ENCODE data around the gene NAT10. TPM values are rescaled to one million over a fixed set of nuclear protein-coding genes. Genes with fewer than 3 reads are reported as not detected.

The NAT10 gene
- total RNA-seq, 4 donors from 2014 or later, result 19.9 to 27.5 (median 21.6) TPM

DNA sequence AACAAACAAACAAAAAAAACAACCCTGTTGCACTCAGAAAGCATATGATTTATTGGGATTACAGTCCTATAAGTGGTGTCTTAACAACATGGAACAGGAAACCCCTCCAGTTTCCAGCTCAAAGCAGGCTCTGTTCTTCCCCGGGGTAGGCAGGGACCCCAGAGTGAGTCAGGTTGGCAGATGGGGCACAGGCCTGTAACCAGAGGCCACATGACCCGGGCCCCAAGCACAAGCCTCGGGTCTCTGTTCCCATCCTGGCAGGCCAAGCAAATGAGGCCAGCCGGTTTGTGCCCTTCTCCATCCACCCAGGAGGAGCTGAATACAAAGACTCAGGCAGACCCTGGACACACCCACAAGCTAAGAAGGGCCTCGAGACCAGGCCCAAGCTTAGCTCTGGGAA lies 75.8 kb downstream of the NAT10 start:
- H3K36me3 ChIP-seq, result no peaks in the 10 kb centered on the region
- no CpG with 5 or more reads among the region's 5 CpGs for WGBS, 2 donors (ENCODE audit: low coverage in 1 of 2)
- no peaks in the 10 kb centered on the region for H3K27me3 ChIP-seq
- ATAC-seq, result no peak
- H3K4me1 ChIP-seq, result peaks cover 0 to 4% (median 0%) of the 10 kb centered on the region in 3 donors
- no peaks in the 10 kb centered on the region for H3K9me3 ChIP-seq
- TF ChIP-seq EP300 (IDR thresholded peaks at IDR 0.05), result no peak
- TF ChIP-seq POLR2AphosphoS5 (IDR thresholded peaks at IDR 0.05), result no peak
- TF ChIP-seq CTCF (IDR thresholded peaks at IDR 0.05), result no peak
- TF ChIP-seq POLR2A (IDR thresholded peaks at IDR 0.05), result no peak
- H3K4me3 ChIP-seq, result no peak overlapping the region
- no peak overlapping the region for H3K27ac ChIP-seq

- no peak for TF ChIP-seq EP300 (IDR thresholded peaks at IDR 0.05)
- no peak for TF ChIP-seq CTCF (IDR thresholded peaks at IDR 0.05)
- no peak for TF ChIP-seq POLR2AphosphoS5 (IDR thresholded peaks at IDR 0.05)
- TF ChIP-seq POLR2A (IDR thresholded peaks at IDR 0.05), result no peak
- peaks cover 0 to 6% (median 0%) of the 10 kb centered on the region in 3 donors for H3K4me1 ChIP-seq
- H3K27ac ChIP-seq, result no peak overlapping the region
- H3K27me3 ChIP-seq, result no peaks in the 10 kb centered on the region
- no peak overlapping the region for H3K4me3 ChIP-seq
- H3K36me3 ChIP-seq, result no peaks in the 10 kb centered on the region
- ATAC-seq, result no peak
- 100% methylated on average over 3 of the region's 8 CpGs; no CpG with 5 or more reads in 1 of the 2 donors for WGBS, 2 donors (ENCODE audit: low coverage in 1 of 2)
- H3K9me3 ChIP-seq, result no peaks in the 10 kb centered on the region
Observed at GRCh38 chr11:34181856-34182405, 76.5 kb downstream of the NAT10 start.

DNA sequence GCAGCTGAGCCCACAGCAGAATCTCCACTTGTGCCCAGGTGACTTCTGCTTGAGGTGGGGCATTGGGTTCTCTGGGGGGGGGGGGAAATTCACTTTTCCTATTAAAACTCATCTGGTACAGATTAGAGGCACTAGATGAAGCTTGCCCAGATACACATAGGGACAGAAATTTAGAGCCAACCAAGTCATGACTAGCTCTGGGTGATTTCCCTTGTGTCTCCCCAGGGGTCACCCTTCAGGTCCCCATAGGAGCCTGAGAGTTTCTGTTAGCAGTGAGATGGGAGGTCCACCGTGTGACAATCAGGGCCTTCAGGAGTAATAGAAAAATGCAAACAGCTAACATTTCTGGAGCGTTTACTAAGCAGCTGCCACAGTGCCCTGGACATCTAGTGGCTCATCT lies 77.0 kb downstream of the NAT10 start:
- Histone ChIP-seq H3K4me1 (peaks cover 0 to 6% (median 0%) of the 10 kb centered on the region in 3 donors), H3K27ac (no peak overlapping the region), H3K9me3 (no peaks in the 10 kb centered on the region), H3K4me3 (no peak overlapping the region), H3K27me3 (no peaks in the 10 kb centered on the region), H3K36me3 (no peaks in the 10 kb centered on the region)
- TF ChIP-seq CTCF (IDR thresholded peaks at IDR 0.05) (no peak), EP300 (IDR thresholded peaks at IDR 0.05) (no peak), POLR2AphosphoS5 (IDR thresholded peaks at IDR 0.05) (no peak), POLR2A (IDR thresholded peaks at IDR 0.05) (no peak)
- WGBS, 2 donors (ENCODE audit: low coverage in 1 of 2), result 80 to 85% methylated on average over 1 to 2 of the region's 2 CpGs
- ATAC-seq, result no peak

GRCh38 chr11:34182921-34183685 lies 77.7 kb downstream of the NAT10 start:
- Histone ChIP-seq H3K9me3 (no peaks in the 10 kb centered on the region), H3K4me3 (no peak overlapping the region), H3K4me1 (peaks cover 0 to 6% (median 0%) of the 10 kb centered on the region in 3 donors), H3K36me3 (no peaks in the 10 kb centered on the region), H3K27me3 (no peaks in the 10 kb centered on the region), H3K27ac (no peak overlapping the region)
- 60 to 87% methylated on average over 1 to 3 of the region's 13 CpGs for WGBS, 2 donors (ENCODE audit: low coverage in 1 of 2)
- no peak for ATAC-seq
- TF ChIP-seq EP300 (IDR thresholded peaks at IDR 0.05), result no peak
- no peak for TF ChIP-seq POLR2A (IDR thresholded peaks at IDR 0.05)
- TF ChIP-seq POLR2AphosphoS5 (IDR thresholded peaks at IDR 0.05), result no peak
- no peak for TF ChIP-seq CTCF (IDR thresholded peaks at IDR 0.05)

All from gastroesophageal sphincter (tissue), 4 donors.